Kidney capillary endothelial cell (primary cell): Measurements from ENCODE around the gene CTIF.
A peak's percentile ranks its signal among the peaks of the same experiment; 100 is the strongest.
"Not testable (repeated sequence)": the region's sequence is repeated elsewhere in the genome, so short reads cannot be mapped to it uniquely, and the experiment has no call there.

Experiments
- DNase-seq: peaks from one replicate; pipeline ENCODE4 v3.0.0-alpha.2; 2018; ENCODE audit warnings: low spot score

CTIF gene

GRCh38 chr18:48708807-48709206, 170.0 kb downstream of the CTIF start:
- DNase-seq = no peak

- DNase-seq = no peak
Measured at GRCh38 chr18:48709371-48710062, 170.7 kb downstream of the CTIF start.

- no peak for DNase-seq
Measured at GRCh38 chr18:48711651-48712486, 173.0 kb downstream of the CTIF start.

GRCh38 chr18:48713309-48713708, 174.5 kb downstream of the CTIF start:
- DNase-seq = peak; percentile 68

GRCh38 chr18:48714873-48715272, 176.0 kb downstream of the CTIF start:
- no peak for DNase-seq

GRCh38 chr18:48715711-48716361, 177.0 kb downstream of the CTIF start:
- DNase-seq = no peak

GRCh38 chr18:48717227-48717626, 178.4 kb downstream of the CTIF start:
- not testable (repeated sequence) for DNase-seq

GRCh38 chr18:48718251-48718959, 179.6 kb downstream of the CTIF start:
- no peak for DNase-seq

GRCh38 chr18:48719388-48719787, 180.6 kb downstream of the CTIF start:
- DNase-seq = no peak

GRCh38 chr18:48719974-48720654, 181.3 kb downstream of the CTIF start:
- DNase-seq = no peak

- DNase-seq = no peak
Measured at GRCh38 chr18:48720655-48721025, 181.8 kb downstream of the CTIF start.

- no peak for DNase-seq
Measured at GRCh38 chr18:48721312-48721711, 182.5 kb downstream of the CTIF start.

GRCh38 chr18:48723016-48723415, 184.2 kb downstream of the CTIF start:
- DNase-seq = no peak

- no peak for DNase-seq
Measured at GRCh38 chr18:48723837-48724236, 185.0 kb downstream of the CTIF start.

GRCh38 chr18:48724442-48724841, 185.6 kb downstream of the CTIF start:
- no peak for DNase-seq

GRCh38 chr18:48724939-48725338, 186.1 kb downstream of the CTIF start:
- DNase-seq = no peak

- no peak for DNase-seq
Measured at GRCh38 chr18:48725562-48725961, 186.7 kb downstream of the CTIF start.

- no peak for DNase-seq
Measured at GRCh38 chr18:48727681-48728080, 188.8 kb downstream of the CTIF start.

GRCh38 chr18:48728204-48728833, 189.5 kb downstream of the CTIF start:
- DNase-seq = no peak

- no peak for DNase-seq
Measured at GRCh38 chr18:48729404-48729803, 190.6 kb downstream of the CTIF start.

GRCh38 chr18:48730010-48730409, 191.2 kb downstream of the CTIF start:
- DNase-seq = no peak
